H9 (cell line): Measurements from ENCODE around the gene RAB11A. TPM values are rescaled to one million over a fixed set of nuclear protein-coding genes. Genes with fewer than 3 reads are reported as not detected.
A peak's percentile ranks its signal among the peaks of the same experiment; 100 is the strongest.

Source experiments
- DNase-seq: peaks from one replicate; pipeline ENCODE4 v3.0.0-alpha.2; 2017
- H2AFZ ChIP-seq: one replicate; pipeline ENCODE4 v1.6.1; 2013; ENCODE audit warnings: mild to moderate bottlenecking, low read length, control low read depth, moderate library complexity
- H2AK5ac ChIP-seq: 2 replicates; pipeline ENCODE4 v1.6.1; 2013; ENCODE audit warnings: low read length, control low read depth, mixed read lengths; ENCODE audit not compliant: insufficient read length
- H2BK120ac ChIP-seq: one replicate; pipeline ENCODE4 v1.6.1; 2013; ENCODE audit warnings: low read depth, mild to moderate bottlenecking, low read length, control low read depth, inconsistent platforms; ENCODE audit not compliant: poor library complexity, severe bottlenecking
- H2BK12ac ChIP-seq: 2 replicates; pipeline ENCODE4 v1.6.1; 2013; ENCODE audit warnings: low read length, control low read depth, mixed read lengths, low read depth; ENCODE audit not compliant: insufficient read length
- H2BK15ac ChIP-seq: 2 replicates; pipeline ENCODE4 v1.6.1; 2013; ENCODE audit warnings: low read depth, low read length, control low read depth
- H2BK20ac ChIP-seq: one replicate; pipeline ENCODE4 v1.6.1; 2013; ENCODE audit warnings: low read depth, mild to moderate bottlenecking, low read length, control low read depth, inconsistent platforms; ENCODE audit not compliant: poor library complexity, severe bottlenecking
- H2BK5ac ChIP-seq: 2 replicates; pipeline ENCODE4 v1.6.1; 2013; ENCODE audit warnings: low read length, control low read depth, mixed read lengths; ENCODE audit not compliant: insufficient read length
- H3K14ac ChIP-seq: 2 replicates; pipeline ENCODE4 v1.6.1; 2013; ENCODE audit warnings: low read length, control low read depth; ENCODE audit not compliant: insufficient read depth
- H3K18ac ChIP-seq: 2 replicates; pipeline ENCODE4 v1.6.1; 2013; ENCODE audit warnings: low read depth, mild to moderate bottlenecking, mixed read lengths, low read length, control low read depth; ENCODE audit not compliant: insufficient read length
- H3K23ac ChIP-seq: 2 replicates; pipeline ENCODE4 v1.6.1; 2013; ENCODE audit warnings: low read length, control low read depth, mixed read lengths, low read depth; ENCODE audit not compliant: insufficient read length
- H3K23me2 ChIP-seq: 2 replicates; pipeline ENCODE4 v1.6.1; 2013; ENCODE audit warnings: low read depth, mild to moderate bottlenecking, mixed read lengths, low read length, control low read depth; ENCODE audit not compliant: insufficient read length, poor library complexity, severe bottlenecking
- H3K27ac ChIP-seq: 2 replicates; pipeline ENCODE4 v1.5.1; 2013; ENCODE audit warnings: low read length, control low read depth, mixed read lengths, low read depth; ENCODE audit not compliant: insufficient read length
- H3K27me3 ChIP-seq: 2 replicates; pipeline ENCODE4 v1.6.1; 2013; ENCODE audit warnings: low read length, control low read depth, inconsistent platforms; ENCODE audit not compliant: insufficient read depth
- H3K4ac ChIP-seq: 2 replicates; pipeline ENCODE4 v1.6.1; 2013; ENCODE audit warnings: low read depth, mild to moderate bottlenecking, control low read depth, inconsistent platforms, low read length, moderate library complexity
- H3K4me1 ChIP-seq: 2 replicates; pipeline ENCODE4 v1.6.1; 2013; ENCODE audit warnings: low read length, control low read depth, inconsistent platforms; ENCODE audit not compliant: insufficient read depth
- H3K4me2 ChIP-seq: 2 replicates; pipeline ENCODE4 v1.6.1; 2013; ENCODE audit warnings: low read length, control low read depth, mixed read lengths; ENCODE audit not compliant: insufficient read length, insufficient read depth
- H3K56ac ChIP-seq: 2 replicates; pipeline ENCODE4 v1.6.1; 2013; ENCODE audit warnings: low read depth, mild to moderate bottlenecking, mixed read lengths, low read length, control low read depth; ENCODE audit not compliant: insufficient read length
- H3K79me1 ChIP-seq: 2 replicates; pipeline ENCODE4 v1.6.1; 2013; ENCODE audit warnings: low read depth, mild to moderate bottlenecking, moderate library complexity, low read length, control low read depth, inconsistent platforms; ENCODE audit not compliant: insufficient read depth, poor library complexity, severe bottlenecking
- H3K79me2 ChIP-seq: 2 replicates; pipeline ENCODE4 v1.6.1; 2013; ENCODE audit warnings: low read length, control low read depth, inconsistent platforms; ENCODE audit not compliant: insufficient read depth
- H3K9ac ChIP-seq: 2 replicates; pipeline ENCODE4 v1.6.1; 2013; ENCODE audit warnings: low read length, control low read depth, mixed read lengths; ENCODE audit not compliant: insufficient read length; ENCODE audit errors: extremely low read depth
- H3K9me3 ChIP-seq: one replicate; pipeline ENCODE4 v1.6.1; 2013; ENCODE audit warnings: low read depth, low read length, inconsistent platforms; ENCODE audit not compliant: control insufficient read depth
- H3T11ph ChIP-seq: one replicate; pipeline ENCODE4 v1.6.1; 2013; ENCODE audit warnings: mild to moderate bottlenecking, low read length, control low read depth, inconsistent platforms
- H4K20me1 ChIP-seq: one replicate; pipeline ENCODE4 v1.6.1; 2013; ENCODE audit not compliant: control insufficient read depth, insufficient read length, insufficient read depth
- H4K5ac ChIP-seq: 2 replicates; pipeline ENCODE4 v1.6.1; 2013; ENCODE audit warnings: low read depth, mild to moderate bottlenecking, mixed read lengths, low read length, control low read depth; ENCODE audit not compliant: insufficient read length
- H4K8ac ChIP-seq: replicated peaks from 2 replicates; pipeline ENCODE4 v1.6.1; 2013; ENCODE audit warnings: low read length, control low read depth, mixed read lengths, low read depth; ENCODE audit not compliant: insufficient read length
- H4K91ac ChIP-seq: 2 replicates; pipeline ENCODE4 v1.6.1; 2013; ENCODE audit warnings: low read depth, mild to moderate bottlenecking, moderate library complexity, mixed read lengths, low read length, control low read depth; ENCODE audit not compliant: insufficient read length
- H3K27ac Mint-ChIP-seq, 3 experiments: 2 replicates in 2 of 3; 3 replicates in 1 of 3; pipeline ENCODE4 v1.8.0; 2020 to 2021; ENCODE audit warnings: mixed read lengths in 3 of 3, mild to moderate bottlenecking in 1 of 3, moderate library complexity in 1 of 3
- H3K27me3 Mint-ChIP-seq: 2 replicates; pipeline ENCODE4 v1.8.0; 2021; ENCODE audit warnings: low read depth, mild to moderate bottlenecking, moderate library complexity, mixed read lengths
- H3K36me3 Mint-ChIP-seq, 3 experiments: 2 replicates in 2 of 3; 3 replicates in 1 of 3; pipeline ENCODE4 v1.8.0; 2020 to 2021; ENCODE audit warnings: low read depth in 3 of 3, mixed read lengths in 3 of 3; ENCODE audit not compliant: insufficient read depth in 1 of 3
- H3K4me1 Mint-ChIP-seq, 2 experiments: 2 replicates each; pipeline ENCODE4 v1.8.0; 2020; ENCODE audit warnings: mixed read lengths in 2 of 2
- H3K4me3 Mint-ChIP-seq, 2 experiments: 2 replicates in 1 of 2; 3 replicates in 1 of 2; pipeline ENCODE4 v1.8.0; 2020 to 2021; ENCODE audit warnings: mild to moderate bottlenecking in 2 of 2, mixed read lengths in 2 of 2, moderate library complexity in 1 of 2
- H3K9me3 Mint-ChIP-seq, 2 experiments: 2 replicates in 1 of 2; 3 replicates in 1 of 2; pipeline ENCODE4 v1.8.0; 2020; ENCODE audit warnings: mild to moderate bottlenecking in 2 of 2, mixed read lengths in 2 of 2, moderate library complexity in 1 of 2
- WGBS: extraction: QIAGEN DNeasy Blood & Tissue Kit; methylation state at CpG from one replicate; pipeline ENCODE4 v1.1.7; 2013; ENCODE audit warnings: missing lambda C conversion rate, low lambda C conversion rate, mixed read lengths; ENCODE audit not compliant: insufficient read length; ENCODE audit errors: extremely low coverage; 5-methylcytosine and 5-hydroxymethylcytosine counted together
- total RNA-seq: library from RNA; stranded (reverse); gene quantifications from 2 replicates; pipeline ENCODE4 v1.2.1, GENCODE V29; 2021
- TF ChIP-seq, protein P1 (sequence below): fragments of 200-600 bp; sonication (generic); conservative IDR thresholded peaks from 3 replicates; pipeline ENCODE4 v1.8.0; 2021; ENCODE audit warnings: antibody characterized with exemption, mild to moderate bottlenecking

The RAB11A gene
- total RNA-seq, 1 experiment from 2014 or later = 217 TPM

DNA sequence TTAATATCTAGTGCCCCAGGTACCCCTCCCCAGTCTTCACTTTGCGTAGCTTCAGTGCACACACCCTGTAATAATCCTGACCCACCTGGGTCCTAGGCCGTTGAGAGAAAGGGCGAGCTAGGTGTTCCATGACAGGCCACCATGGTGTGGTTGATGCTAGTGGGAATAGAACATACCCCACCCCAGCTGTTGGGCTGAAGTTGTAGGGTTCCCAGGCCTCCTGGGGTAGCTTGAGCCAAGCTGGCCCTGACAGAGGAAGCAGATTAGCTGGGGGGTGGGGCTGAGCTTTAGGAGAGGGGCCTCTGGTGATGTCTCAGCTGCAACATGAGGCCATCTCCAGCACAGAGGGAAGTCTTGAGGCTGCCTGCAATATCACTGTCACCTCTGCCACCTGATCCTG, 40.5 kb downstream of the RAB11A start:
- no peak overlapping the region for H3K23ac ChIP-seq
- H2BK15ac ChIP-seq = no peak overlapping the region
- H3K14ac ChIP-seq = no peak overlapping the region
- H3K18ac ChIP-seq = no peak overlapping the region
- Mint-ChIP-seq H3K27me3 (no peaks in the 10 kb centered on the region), H3K27ac (0 out of 7 replicates have a peak overlapping the region, but pooled peaks of 1 of the 3 experiments have one; percentile 28), H3K36me3 (peaks cover 4 to 22% (median 6%) of the 10 kb centered on the region in 3 experiments; a peak in 6 of 7 replicates), H3K4me3 (no peak overlapping the region), H3K9me3 (no peaks in the 10 kb centered on the region), H3K4me1 (peaks cover 16 to 27% of the 10 kb centered on the region in 2 experiments)
- H2BK12ac ChIP-seq = no peak overlapping the region
- H3K23me2 ChIP-seq = no peaks in the 10 kb centered on the region
- DNase-seq = peak; percentile 18
- H3K4me2 ChIP-seq = no peak overlapping the region
- H3K79me1 ChIP-seq = no peaks in the 10 kb centered on the region
- H2BK20ac ChIP-seq = no peak overlapping the region
- 0 out of 2 replicates have a peak, but pooled peaks cover 3% of the 10 kb centered on the region for H3K4me1 ChIP-seq
- no peak overlapping the region for H2AK5ac ChIP-seq
- no peaks in the 10 kb centered on the region for H3K79me2 ChIP-seq
- no peak overlapping the region for H2BK120ac ChIP-seq
- no peaks in the 10 kb centered on the region for H4K20me1 ChIP-seq
- H3K4ac ChIP-seq = no peak overlapping the region
- no peak overlapping the region for H3K9ac ChIP-seq
- no peak overlapping the region for H3K27ac ChIP-seq
- WGBS = no CpG with 5 or more reads among the region's 3 CpGs
- no peaks in the 10 kb centered on the region for H3K27me3 ChIP-seq
- H3K56ac ChIP-seq = no peak overlapping the region
- no peaks in the 10 kb centered on the region for H3K9me3 ChIP-seq
- no peak overlapping the region for H4K91ac ChIP-seq
- H4K5ac ChIP-seq = no peak overlapping the region
- no peak overlapping the region for H2BK5ac ChIP-seq
- no peak overlapping the region for H4K8ac ChIP-seq
- no peak overlapping the region for H2AFZ ChIP-seq
- TF ChIP-seq, protein P1, sequence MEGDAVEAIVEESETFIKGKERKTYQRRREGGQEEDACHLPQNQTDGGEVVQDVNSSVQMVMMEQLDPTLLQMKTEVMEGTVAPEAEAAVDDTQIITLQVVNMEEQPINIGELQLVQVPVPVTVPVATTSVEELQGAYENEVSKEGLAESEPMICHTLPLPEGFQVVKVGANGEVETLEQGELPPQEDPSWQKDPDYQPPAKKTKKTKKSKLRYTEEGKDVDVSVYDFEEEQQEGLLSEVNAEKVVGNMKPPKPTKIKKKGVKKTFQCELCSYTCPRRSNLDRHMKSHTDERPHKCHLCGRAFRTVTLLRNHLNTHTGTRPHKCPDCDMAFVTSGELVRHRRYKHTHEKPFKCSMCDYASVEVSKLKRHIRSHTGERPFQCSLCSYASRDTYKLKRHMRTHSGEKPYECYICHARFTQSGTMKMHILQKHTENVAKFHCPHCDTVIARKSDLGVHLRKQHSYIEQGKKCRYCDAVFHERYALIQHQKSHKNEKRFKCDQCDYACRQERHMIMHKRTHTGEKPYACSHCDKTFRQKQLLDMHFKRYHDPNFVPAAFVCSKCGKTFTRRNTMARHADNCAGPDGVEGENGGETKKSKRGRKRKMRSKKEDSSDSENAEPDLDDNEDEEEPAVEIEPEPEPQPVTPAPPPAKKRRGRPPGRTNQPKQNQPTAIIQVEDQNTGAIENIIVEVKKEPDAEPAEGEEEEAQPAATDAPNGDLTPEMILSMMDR = no peak
- no peak overlapping the region for H3T11ph ChIP-seq
